ENCODE measurements around the gene OLIG2. TPM values are rescaled to one million over a fixed set of nuclear protein-coding genes. Genes with fewer than 3 reads are reported as not detected.
A peak's percentile ranks its signal among the peaks of the same experiment; 100 is the strongest.

OLIG2 gene
- total and polyA plus RNA-seq, 2 donors (not counting 3 experiments of a cell fraction or from before 2014, with no cell fraction given) = not detected

GRCh38 chr21:33071770-33072306 is 46.1 kb downstream of the OLIG2 start:
- no peak overlapping the region for H2AFZ ChIP-seq (ENCODE audit: low read depth, low read length)

GRCh38 chr21:33073636-33074035 is 47.9 kb downstream of the OLIG2 start:
- dilution Hi-C loops (cut with MboI; ENCODE audit: extremely low pct_ligation_motif_present, low sequenced_read_pairs) = no loop called here
- no TSS peak for BruUV-seq (replicated peaks)
- Histone ChIP-seq H3K4me1 (ENCODE audit: control insufficient read depth, extremely low read depth, insufficient read depth, low read length) (peaks cover 5% of the 10 kb centered on the region), H3K9ac (replicated peaks; ENCODE audit: extremely low read depth, insufficient read depth, low read length) (no peak overlapping the region), H3K27ac (ENCODE audit: insufficient read depth, low read depth, low read length) (no peak overlapping the region), H3K9me3 (replicated peaks; ENCODE audit: control insufficient read depth, insufficient read depth, low read length) (no peaks in the 10 kb centered on the region), H2AFZ (ENCODE audit: low read depth, low read length) (no peak overlapping the region), H4K20me1 (replicated peaks; ENCODE audit: control insufficient read depth, extremely low read depth, insufficient read depth, low read length) (no peaks in the 10 kb centered on the region), H3K4me2 (ENCODE audit: insufficient read depth, low read length) (no peak overlapping the region), H3K36me3 (ENCODE audit: control insufficient read depth in 2 of 2, extremely low read depth in 1 of 2, insufficient read depth in 2 of 2, low read length in 2 of 2) (no peaks in the 10 kb centered on the region), H3K27me3 (ENCODE audit: control insufficient read depth in 2 of 2, insufficient read depth in 2 of 2, low read length in 2 of 2) (peaks cover 70 to 83% of the 10 kb centered on the region in 2 experiments), H3K4me3 (replicated peaks in 1 of 3; ENCODE audit: insufficient read depth in 1 of 3, low read depth in 1 of 3, low read length in 3 of 3) (no peak overlapping the region), H3K9me1 (replicated peaks; ENCODE audit: control insufficient read depth, extremely low read depth, insufficient read depth, low read length) (no peaks in the 10 kb centered on the region), H3K79me2 (ENCODE audit: control insufficient read depth, insufficient read depth, low read length) (no peaks in the 10 kb centered on the region)
- POLR2A ChIA-PET = no interaction called here
- no peak for TF ChIP-seq MAX (IDR thresholded peaks at IDR 0.05; ENCODE audit: insufficient read depth, insufficient read length)
- TF ChIP-seq POLR2AphosphoS5 (IDR thresholded peaks at IDR 0.05; ENCODE audit: insufficient read depth, low read depth, low read length) = no peak
- no peak for TF ChIP-seq JUN (IDR thresholded peaks at IDR 0.05; ENCODE audit: borderline replicate concordance, insufficient read depth, insufficient read length, low read depth)
- TF ChIP-seq POLR2A (IDR thresholded peaks at IDR 0.05; ENCODE audit: low read depth, low read length) = no peak
- TF ChIP-seq GATA2 (IDR thresholded peaks at IDR 0.05; ENCODE audit: insufficient read depth, insufficient read length, low read depth, low read length) = no peak
- CTCF ChIA-PET = interaction anchor here (1.2 kb wide), 1 partner anchor 54 kb away, joined by 3 read pairs; no protein-coding TSS in a partner anchor
- intact Hi-C loops (cut with micrococcal nuclease) = loop anchor here (10.0 kb wide), 1 partner anchor 49 kb away; the partner anchor contains the start of gene OLIG2
- DNase-seq (ENCODE audit: low read depth, low spot score) = no peak
- FAIRE-seq = no peak

More at GRCh38 chr21:33071770-33072306, 46.1 kb downstream of the OLIG2 start:
- no peak overlapping the region for H3K27ac ChIP-seq (ENCODE audit: insufficient read depth, low read depth, low read length)
- FAIRE-seq (peak; percentile 28), DNase-seq (ENCODE audit: low read depth, low spot score) (peak; percentile 32)
- POLR2A ChIA-PET = no interaction called here
- intact Hi-C loops (cut with micrococcal nuclease) = loop anchor here (10.0 kb wide), 1 partner anchor 47 kb away; the partner anchor contains the start of gene OLIG2
- peaks cover 5% of the 10 kb centered on the region for H3K4me1 ChIP-seq (ENCODE audit: control insufficient read depth, extremely low read depth, insufficient read depth, low read length)
- no peaks in the 10 kb centered on the region for H3K79me2 ChIP-seq (ENCODE audit: control insufficient read depth, insufficient read depth, low read length)
- dilution Hi-C loops (cut with MboI; ENCODE audit: extremely low pct_ligation_motif_present, low sequenced_read_pairs) = no loop called here
- no TSS peak for BruUV-seq (replicated peaks)
- TF ChIP-seq EZH2 (IDR thresholded peaks at IDR 0.05; ENCODE audit: borderline replicate concordance, low read depth, low read length, severe bottlenecking) (peak; percentile 48), JUN (IDR thresholded peaks at IDR 0.05; ENCODE audit: borderline replicate concordance, insufficient read depth, insufficient read length, low read depth) (no peak), MAX (IDR thresholded peaks at IDR 0.05; ENCODE audit: insufficient read depth, insufficient read length) (no peak), MYC (IDR thresholded peaks at IDR 0.05; ENCODE audit: low read depth, low read length) (no peak), GATA2 (IDR thresholded peaks at IDR 0.05; ENCODE audit: insufficient read depth, insufficient read length, low read depth, low read length) (no peak), FOS (IDR thresholded peaks at IDR 0.05; ENCODE audit: borderline replicate concordance, insufficient read depth, low read length) (no peak), POLR2A (IDR thresholded peaks at IDR 0.05; ENCODE audit: low read depth, low read length) (no peak)
- CTCF ChIA-PET = interaction anchor here (1.3 to 1.5 kb wide), 2 partner anchors 78 to 125 kb away, joined by 3 to 4 read pairs; no protein-coding TSS in a partner anchor
- H3K27me3 ChIP-seq (ENCODE audit: control insufficient read depth in 2 of 2, insufficient read depth in 2 of 2, low read length in 2 of 2) = peaks cover 86 to 96% of the 10 kb centered on the region in 2 experiments
- H3K4me2 ChIP-seq (ENCODE audit: insufficient read depth, low read length) = peak overlapping the region; percentile 57
- H3K9me1 ChIP-seq (replicated peaks; ENCODE audit: control insufficient read depth, extremely low read depth, insufficient read depth, low read length) = no peaks in the 10 kb centered on the region
- peak overlapping the region in 1 of 3 experiments; percentile 15 for H3K4me3 ChIP-seq (replicated peaks in 1 of 3; ENCODE audit: insufficient read depth in 1 of 3, low read depth in 1 of 3, low read length in 3 of 3)
- no peaks in the 10 kb centered on the region for H3K9me3 ChIP-seq (replicated peaks; ENCODE audit: control insufficient read depth, insufficient read depth, low read length)
- H4K20me1 ChIP-seq (replicated peaks; ENCODE audit: control insufficient read depth, extremely low read depth, insufficient read depth, low read length) = no peaks in the 10 kb centered on the region
- no peaks in the 10 kb centered on the region for H3K36me3 ChIP-seq (ENCODE audit: control insufficient read depth in 2 of 2, extremely low read depth in 1 of 2, insufficient read depth in 2 of 2, low read length in 2 of 2)
- H3K9ac ChIP-seq (replicated peaks; ENCODE audit: extremely low read depth, insufficient read depth, low read length) = no peak overlapping the region

Data from endothelial cell of umbilical vein (primary cell).